Activated CD4-positive, alpha-beta T cell treated with anti-CD3 and anti-CD28 coated beads for 4 hours (primary cell): ENCODE data around the gene JCHAIN.
"Not testable (repeated sequence)": the region's sequence is repeated elsewhere in the genome, so short reads cannot be mapped to it uniquely, and the experiment has no call there.

ENCODE experiments used
- DNase-seq, 2 donors: peaks; one replicate each; pipeline ENCODE4 v3.0.0-alpha.2; 2020

Gene JCHAIN

GRCh38 chr4:70666369-70666768 is at the start of gene JCHAIN:
Gene JCHAIN (minus strand): TSS chr4:70666508. CDS start chr4:70666490, 18 bp downstream.
- DNase-seq, result no peak

DNA sequence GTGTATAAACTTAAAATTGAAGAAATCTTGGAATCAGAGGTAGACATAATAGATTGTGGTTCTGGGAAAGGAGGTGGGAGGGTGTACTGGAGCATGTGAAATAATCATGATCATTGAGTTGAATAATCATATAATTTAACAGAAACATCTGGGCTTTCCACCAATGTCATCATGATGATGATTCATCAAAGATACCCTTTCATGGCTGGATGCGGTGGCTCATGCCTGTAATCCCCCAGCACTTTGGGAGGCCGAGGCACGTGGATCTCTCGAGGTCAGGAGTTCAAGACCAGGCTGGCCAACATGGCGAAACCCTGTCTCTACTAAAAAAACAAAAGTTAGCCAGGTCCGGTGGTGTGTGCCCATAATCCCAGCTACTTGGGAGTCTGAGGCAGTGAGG is 48.8 kb upstream of the JCHAIN start:
- no peak for DNase-seq

DNA sequence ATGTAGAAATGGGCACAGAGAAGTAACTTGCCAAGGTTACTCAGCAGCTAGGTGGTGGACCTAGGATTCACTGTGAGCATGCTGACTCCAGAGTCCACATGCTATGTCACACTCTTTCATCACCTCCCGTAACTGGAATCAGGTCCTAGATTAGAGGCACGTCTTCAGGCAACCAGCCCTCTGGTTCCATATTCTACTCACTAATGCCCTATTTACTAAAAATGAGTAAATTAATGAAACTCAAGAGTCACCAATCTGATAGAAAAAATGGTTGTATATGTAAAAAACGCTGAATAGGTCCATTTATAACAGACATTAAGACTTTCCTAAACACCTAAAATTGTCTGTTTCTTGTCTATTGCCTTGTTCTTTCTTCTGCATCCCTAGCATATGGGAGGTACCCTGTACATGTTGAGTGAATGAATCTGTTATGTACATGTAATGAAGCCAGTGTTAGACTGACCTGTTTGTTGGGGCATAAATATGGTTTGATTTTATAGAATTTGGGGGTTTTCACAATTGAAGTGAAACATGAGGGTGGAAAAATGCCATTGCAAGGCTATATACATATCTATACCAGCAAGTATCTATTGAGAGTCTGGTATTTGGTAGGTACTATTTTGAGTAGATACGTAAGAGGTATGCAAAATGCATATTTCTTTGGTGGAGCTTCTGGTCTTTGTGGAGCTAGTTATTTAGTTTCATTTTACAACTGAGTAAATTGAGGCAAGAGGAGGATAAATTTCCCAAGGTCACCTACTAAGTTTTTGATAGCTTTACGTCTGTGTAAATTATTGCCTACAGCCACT is 48.0 kb upstream of the JCHAIN start:
- no peak for DNase-seq

- no peak for DNase-seq
Measured at GRCh38 chr4:70713453-70714078, 47.3 kb upstream of the JCHAIN start.

DNA sequence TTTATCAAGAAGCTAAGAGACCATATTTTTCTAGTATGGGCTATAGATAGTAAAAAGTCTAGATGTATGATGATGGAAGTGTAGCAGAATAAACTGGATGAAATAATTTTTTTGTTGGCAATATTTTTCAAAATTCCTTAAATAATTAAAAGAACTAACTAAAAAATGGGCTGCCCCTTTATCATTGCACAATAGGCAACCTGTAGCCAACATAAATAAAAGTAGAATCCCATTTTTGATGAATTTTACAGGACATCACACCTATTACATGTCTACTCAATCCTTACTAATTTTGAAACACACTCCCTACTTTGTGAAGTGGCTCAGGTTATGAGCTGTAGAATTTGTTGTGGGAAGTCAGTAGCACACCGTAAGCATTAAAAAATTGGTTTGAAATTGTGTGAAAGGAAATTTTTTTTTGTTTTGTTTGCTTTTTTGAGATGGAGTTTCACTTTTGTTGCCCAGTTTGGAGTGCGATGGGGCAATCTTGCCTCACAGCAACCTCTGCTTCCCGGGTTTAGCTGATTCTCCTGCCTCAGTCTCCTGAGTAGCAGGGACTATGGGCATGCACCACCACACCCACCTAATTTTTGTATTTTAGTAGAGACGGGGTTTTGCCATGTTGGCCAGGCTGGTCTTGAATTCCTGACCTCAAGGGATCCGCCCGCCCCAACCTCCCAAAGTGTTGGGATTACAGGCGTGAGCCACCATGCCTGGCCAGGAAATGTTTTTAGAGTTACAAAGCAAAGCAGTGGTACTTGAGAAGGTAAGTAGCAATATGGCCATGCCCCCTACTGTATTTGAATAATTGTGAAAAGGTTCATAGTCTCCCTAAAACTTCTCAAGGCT is 46.5 kb upstream of the JCHAIN start:
- DNase-seq, result no peak

- DNase-seq, result no peak
Measured at GRCh38 chr4:70712150-70712549, 45.8 kb upstream of the JCHAIN start.

DNA sequence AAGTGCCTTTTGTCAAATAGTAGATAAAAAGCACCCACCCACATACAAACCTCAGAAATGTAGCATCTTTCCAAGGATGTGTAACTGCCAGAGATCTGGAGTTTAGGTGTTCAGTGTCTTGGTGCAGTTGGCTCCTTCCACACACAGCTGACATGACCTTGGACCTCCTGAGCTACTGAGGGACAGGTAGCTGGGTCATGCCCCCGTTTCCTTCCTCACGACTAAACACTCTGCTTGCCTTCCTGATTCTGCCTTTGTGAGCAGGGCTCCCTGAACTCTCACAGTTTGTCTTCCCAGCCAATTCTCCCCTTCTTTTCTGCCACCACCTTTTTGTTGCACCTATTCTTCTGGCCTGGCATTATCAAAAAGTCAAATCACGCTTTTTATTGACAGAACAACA is 45.3 kb upstream of the JCHAIN start:
- no peak for DNase-seq

DNA sequence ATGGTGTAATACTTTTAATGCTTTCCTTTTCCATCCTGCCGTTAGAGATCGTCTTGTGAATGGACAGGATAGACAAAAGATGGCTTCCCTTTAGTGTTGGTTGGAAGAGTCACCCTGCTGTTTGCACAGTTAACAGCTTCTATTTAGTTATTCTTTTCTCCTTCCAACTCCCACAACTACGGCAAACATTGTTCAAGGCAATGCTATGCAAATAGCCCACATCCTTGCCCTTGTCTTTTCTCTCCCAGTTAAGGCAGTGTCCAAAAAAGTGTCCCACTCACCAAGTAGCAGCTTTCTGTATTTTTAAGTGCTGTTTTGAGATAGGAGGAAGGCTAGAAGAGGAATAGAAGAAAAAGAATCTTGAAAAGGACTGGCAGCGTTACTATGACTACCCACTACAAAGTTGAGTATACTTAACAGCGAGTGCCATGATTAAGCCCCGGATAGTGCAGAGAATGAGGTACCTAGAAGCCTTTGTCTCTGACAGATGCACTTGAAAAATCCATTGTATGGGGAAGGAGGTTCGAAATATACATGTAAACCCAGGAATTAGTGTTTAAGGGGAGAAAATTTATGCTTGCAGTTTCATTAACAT is 43.4 kb upstream of the JCHAIN start:
- DNase-seq, result no peak

DNA sequence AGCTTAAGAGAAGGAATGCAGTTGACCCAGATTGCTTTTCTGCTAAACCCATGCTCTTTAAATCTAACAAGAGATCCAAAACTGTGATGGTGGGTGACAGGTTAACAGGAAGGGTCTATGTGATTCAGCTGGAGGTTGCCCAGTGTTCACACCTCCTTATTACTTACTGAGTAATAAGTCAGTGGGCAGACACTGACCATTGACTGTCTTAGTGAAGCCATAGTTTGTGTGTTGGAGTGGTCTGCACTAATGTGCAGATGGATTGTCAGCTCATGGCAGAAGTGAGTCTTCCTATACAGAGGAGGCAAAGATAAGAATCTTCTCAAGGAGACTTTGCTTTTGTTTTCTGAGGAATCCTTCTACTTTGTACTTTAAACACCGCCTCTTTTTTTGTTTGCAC is 40.2 kb upstream of the JCHAIN start:
- DNase-seq, result no peak

DNA sequence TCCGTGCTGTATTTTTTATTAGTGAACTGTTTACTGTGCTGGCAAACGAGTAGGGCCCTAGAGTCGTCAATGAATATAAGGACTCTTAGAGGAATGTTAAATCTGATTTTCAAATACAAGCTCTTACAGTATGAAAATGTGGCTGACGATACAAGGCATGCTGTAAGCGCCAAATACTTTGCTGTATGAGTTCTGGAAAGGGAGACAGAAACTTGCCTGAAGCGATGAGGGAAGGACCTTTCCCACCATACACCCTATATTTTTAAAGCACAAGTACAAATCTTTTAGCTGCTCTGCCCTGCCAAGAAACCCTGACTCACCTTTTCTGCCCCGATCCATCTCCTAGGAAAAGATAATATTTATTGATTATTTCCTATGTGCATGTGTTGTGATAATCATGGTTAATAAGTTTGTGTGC is 39.7 kb upstream of the JCHAIN start:
- no peak for DNase-seq

DNA sequence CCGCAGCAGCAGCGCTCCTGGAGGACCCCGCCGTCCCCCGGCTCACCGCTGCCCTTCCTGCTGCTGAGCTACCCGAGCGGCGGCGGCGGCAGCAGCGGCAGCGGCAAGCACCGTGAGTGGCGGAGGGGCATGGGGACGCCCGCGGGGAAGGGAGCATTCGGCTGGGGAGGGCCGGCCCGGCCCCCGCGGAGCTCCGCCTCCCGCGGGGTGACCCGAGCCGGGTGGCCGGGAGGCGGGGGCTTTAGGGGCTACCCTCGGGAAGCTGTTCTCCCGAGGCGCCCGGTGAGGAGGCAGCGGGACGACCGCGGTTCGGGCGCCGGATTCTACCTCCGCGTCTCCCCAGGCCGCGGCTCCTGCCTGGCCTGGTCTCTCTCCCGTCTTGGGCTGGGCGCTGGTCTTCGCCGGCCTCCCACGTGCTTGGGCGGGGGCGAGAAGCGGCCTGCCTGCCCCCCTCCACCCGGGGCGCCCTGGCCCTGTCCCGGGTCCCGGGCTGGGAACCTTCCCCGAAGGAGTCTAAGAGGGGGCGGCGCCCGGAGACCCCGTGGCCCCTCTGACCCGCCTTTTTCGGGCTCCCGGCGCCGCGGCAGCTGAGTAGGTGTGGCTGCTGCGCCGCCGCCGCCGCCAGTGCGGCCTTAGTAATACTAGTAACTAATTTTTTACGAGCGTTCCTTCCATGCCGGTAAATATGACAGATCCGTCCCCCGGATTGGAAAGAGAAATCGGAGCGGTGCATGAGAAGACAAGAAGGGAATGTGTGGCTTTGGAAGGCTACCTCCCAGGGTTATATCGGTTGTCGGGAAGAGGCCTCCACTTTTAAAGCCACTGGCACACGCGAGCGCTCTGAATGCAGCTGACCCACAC is 39.1 kb upstream of the JCHAIN start:
- peak; percentile 71 for DNase-seq

GRCh38 chr4:70704931-70705182 is 38.5 kb upstream of the JCHAIN start:
- peak in 1 of 2 donors; percentile 37 for DNase-seq

GRCh38 chr4:70704215-70704930 is 38.1 kb upstream of the JCHAIN start:
- DNase-seq, result peak; percentile 39 to 57

GRCh38 chr4:70703619-70704214 is 37.4 kb upstream of the JCHAIN start:
- no peak for DNase-seq

DNA sequence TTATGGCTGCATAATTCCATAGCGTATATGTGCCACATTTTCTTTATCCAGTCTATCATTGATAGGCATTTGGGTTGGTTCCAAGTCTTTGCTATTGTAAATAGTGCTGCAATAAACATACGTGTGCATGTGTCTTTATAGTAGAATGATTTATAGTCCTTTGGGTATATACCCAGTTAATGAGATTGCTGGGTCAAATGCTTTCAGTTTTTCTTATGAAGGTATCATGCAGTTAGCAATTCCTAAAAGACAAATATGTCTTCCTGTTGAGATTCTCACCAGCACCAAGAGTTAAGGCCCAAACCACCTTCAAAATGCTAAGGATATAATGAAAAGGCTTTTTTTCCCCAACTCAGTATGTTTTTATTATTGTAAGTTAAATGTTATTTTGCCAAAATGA is 36.3 kb upstream of the JCHAIN start:
- not testable (repeated sequence) for DNase-seq

DNA sequence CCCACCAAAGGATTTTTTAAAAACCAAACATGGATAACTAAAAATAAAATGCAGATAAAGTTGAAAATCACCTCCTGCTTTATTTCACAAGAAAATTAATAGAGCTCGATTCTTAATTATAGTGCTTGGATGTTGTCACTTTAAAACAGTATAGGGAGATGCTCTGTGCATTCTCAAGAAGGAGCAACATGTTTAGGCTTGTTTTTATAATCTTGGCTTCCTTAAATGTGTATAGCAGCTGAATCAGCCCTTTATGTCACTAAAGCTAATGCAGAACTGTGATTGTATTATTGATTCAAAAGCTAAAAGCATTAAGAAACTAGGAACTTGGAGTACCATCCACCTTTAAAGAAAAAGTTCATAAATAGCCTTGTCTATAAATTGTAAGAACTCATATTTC is 35.0 kb upstream of the JCHAIN start:
- DNase-seq, result no peak

DNA sequence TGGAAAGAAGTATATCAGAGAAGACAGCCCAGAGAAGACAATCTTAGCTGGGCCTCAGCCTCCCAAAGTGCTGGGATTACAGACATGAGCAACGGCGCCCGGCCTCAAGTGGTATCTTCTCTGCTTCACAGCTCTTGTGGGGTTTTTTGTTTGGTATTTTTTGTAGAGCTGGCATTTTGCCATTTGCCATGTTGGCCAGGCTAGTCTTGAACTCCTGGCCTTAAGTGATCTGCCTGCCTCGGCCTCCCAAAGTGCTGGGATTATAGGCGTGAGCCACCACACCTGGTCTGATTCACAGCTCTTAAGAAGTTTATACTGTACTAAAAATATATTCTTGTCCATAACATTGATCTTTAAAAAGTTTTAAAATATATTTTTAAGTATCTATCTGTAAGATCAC is 34.4 kb upstream of the JCHAIN start:
- DNase-seq, result no peak

DNA sequence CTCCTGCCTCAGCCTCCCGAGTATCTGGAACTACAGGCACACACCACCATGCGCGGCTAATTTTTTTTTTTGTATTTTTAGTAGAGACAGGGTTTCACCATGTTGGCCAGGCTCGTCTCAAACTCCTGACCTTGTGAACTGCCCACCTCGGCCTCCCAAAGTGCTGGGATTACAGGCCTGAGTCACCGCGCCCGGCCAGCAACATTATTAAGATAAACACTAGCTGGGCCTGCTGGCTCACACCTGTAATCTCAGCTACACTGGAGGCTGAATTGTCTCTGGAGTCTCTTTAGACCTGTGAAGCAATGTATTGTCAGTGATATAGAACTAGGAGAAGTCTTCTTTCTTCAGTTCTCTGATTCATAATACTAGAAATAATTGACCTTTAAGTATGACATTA is 32.1 kb upstream of the JCHAIN start:
- DNase-seq, result not testable (repeated sequence)

- not testable (repeated sequence) for DNase-seq
Measured at GRCh38 chr4:70694633-70695032, 28.3 kb upstream of the JCHAIN start.

GRCh38 chr4:70691661-70692060 is 25.4 kb upstream of the JCHAIN start:
- DNase-seq, result no peak

DNA sequence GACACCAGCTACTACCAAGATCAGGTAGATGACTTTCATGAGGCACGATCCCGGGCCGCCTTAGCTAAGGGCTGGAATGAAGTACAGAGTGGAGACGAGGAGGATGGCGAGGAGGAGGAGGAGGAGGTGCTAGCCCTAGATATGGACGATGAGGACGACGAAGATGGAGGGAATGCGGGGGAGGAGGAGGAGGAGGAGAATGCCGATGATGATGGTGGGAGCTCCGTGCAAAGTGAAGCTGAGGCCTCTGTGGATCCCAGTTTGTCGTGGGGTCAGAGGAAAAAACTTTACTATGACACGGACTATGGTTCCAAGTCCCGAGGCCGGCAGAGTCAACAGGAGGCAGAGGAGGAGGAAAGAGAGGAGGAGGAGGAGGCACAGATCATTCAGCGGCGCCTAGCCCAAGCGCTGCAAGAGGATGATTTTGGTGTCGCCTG is 22.5 kb upstream of the JCHAIN start:
- DNase-seq, result peak in 1 of 2 donors; percentile 22
